Measurements from ENCODE around the gene MICAL3. TPM values are rescaled to one million over a fixed set of nuclear protein-coding genes. Genes with fewer than 3 reads are reported as not detected.

MICAL3 gene
- total and polyA plus RNA-seq, 2 experiments from 2014 or later = 27.3 to 76.9 TPM

GRCh38 chr22:17749605-17750395 lies 274.6 kb downstream of the MICAL3 start:
- TF ChIP-seq, protein P1, sequence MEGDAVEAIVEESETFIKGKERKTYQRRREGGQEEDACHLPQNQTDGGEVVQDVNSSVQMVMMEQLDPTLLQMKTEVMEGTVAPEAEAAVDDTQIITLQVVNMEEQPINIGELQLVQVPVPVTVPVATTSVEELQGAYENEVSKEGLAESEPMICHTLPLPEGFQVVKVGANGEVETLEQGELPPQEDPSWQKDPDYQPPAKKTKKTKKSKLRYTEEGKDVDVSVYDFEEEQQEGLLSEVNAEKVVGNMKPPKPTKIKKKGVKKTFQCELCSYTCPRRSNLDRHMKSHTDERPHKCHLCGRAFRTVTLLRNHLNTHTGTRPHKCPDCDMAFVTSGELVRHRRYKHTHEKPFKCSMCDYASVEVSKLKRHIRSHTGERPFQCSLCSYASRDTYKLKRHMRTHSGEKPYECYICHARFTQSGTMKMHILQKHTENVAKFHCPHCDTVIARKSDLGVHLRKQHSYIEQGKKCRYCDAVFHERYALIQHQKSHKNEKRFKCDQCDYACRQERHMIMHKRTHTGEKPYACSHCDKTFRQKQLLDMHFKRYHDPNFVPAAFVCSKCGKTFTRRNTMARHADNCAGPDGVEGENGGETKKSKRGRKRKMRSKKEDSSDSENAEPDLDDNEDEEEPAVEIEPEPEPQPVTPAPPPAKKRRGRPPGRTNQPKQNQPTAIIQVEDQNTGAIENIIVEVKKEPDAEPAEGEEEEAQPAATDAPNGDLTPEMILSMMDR (IDR thresholded peaks at IDR 0.05; ENCODE audit: low read depth, low read length) = no peak
- DNase-seq (ENCODE audit: low read depth in 1 of 2, low spot score in 1 of 2) = no peak
- Histone ChIP-seq H3K36me3 (no peaks in the 10 kb centered on the region), H3K9me3 (ENCODE audit: low read depth) (no peaks in the 10 kb centered on the region), H3K27me3 (no peaks in the 10 kb centered on the region), H3K4me1 (ENCODE audit: low read depth) (no peaks in the 10 kb centered on the region), H3K27ac (no peak overlapping the region), H3K4me3 (no peak overlapping the region)

GRCh38 chr22:17748555-17749353 lies 275.6 kb downstream of the MICAL3 start:
- Histone ChIP-seq H3K27ac (no peak overlapping the region), H3K4me3 (no peak overlapping the region), H3K27me3 (no peaks in the 10 kb centered on the region), H3K4me1 (ENCODE audit: low read depth) (no peaks in the 10 kb centered on the region), H3K9me3 (ENCODE audit: low read depth) (no peaks in the 10 kb centered on the region), H3K36me3 (no peaks in the 10 kb centered on the region)
- peak in 1 of 2 donors; percentile 27 for DNase-seq (ENCODE audit: low read depth in 1 of 2, low spot score in 1 of 2)
- TF ChIP-seq, protein P1 (IDR thresholded peaks at IDR 0.05; ENCODE audit: low read depth, low read length) = peak; percentile 27

GRCh38 chr22:17746916-17747315 lies 277.4 kb downstream of the MICAL3 start:
- Histone ChIP-seq H3K27ac (no peak overlapping the region), H3K9me3 (ENCODE audit: low read depth) (no peaks in the 10 kb centered on the region), H3K4me3 (no peak overlapping the region), H3K4me1 (ENCODE audit: low read depth) (no peaks in the 10 kb centered on the region), H3K36me3 (no peaks in the 10 kb centered on the region), H3K27me3 (no peaks in the 10 kb centered on the region)
- no peak for DNase-seq (ENCODE audit: low read depth in 1 of 2, low spot score in 1 of 2)
- TF ChIP-seq, protein P1 (IDR thresholded peaks at IDR 0.05; ENCODE audit: low read depth, low read length) = no peak

DNA sequence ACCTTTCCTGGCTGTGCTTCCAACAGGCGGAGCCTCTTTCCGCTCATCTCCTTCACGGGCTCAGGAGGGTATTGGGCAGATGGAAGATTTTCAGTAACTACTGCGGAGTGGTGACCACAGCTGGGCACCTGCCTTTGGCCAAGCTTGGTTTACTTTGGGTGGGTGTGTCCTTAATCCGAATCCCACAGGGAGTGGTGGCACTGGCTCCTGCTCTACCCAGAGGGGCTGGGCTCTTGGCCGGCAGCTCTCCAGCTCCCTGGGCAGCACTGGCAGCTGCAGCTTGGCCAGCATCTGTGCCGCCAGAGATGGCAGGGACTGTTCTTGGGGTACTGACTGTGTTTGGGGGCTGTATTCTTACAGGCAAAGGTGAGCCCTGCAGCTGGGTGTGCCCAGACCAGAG lies 279.9 kb downstream of the MICAL3 start:
- no peaks in the 10 kb centered on the region for H3K9me3 ChIP-seq (ENCODE audit: low read depth)
- no peak overlapping the region for H3K27ac ChIP-seq
- TF ChIP-seq, protein P1 (IDR thresholded peaks at IDR 0.05; ENCODE audit: low read depth, low read length) = no peak
- no peak for DNase-seq (ENCODE audit: low read depth in 1 of 2, low spot score in 1 of 2)
- no peak overlapping the region for H3K4me3 ChIP-seq
- H3K4me1 ChIP-seq (ENCODE audit: low read depth) = no peaks in the 10 kb centered on the region
- no peaks in the 10 kb centered on the region for H3K27me3 ChIP-seq
- H3K36me3 ChIP-seq = no peaks in the 10 kb centered on the region

GRCh38 chr22:17743661-17744411 lies 280.5 kb downstream of the MICAL3 start:
- Histone ChIP-seq H3K27ac (no peak overlapping the region), H3K9me3 (ENCODE audit: low read depth) (no peaks in the 10 kb centered on the region), H3K36me3 (no peaks in the 10 kb centered on the region), H3K4me3 (no peak overlapping the region), H3K4me1 (ENCODE audit: low read depth) (no peaks in the 10 kb centered on the region), H3K27me3 (no peaks in the 10 kb centered on the region)
- TF ChIP-seq, protein P1 (IDR thresholded peaks at IDR 0.05; ENCODE audit: low read depth, low read length) = no peak
- DNase-seq (ENCODE audit: low read depth in 1 of 2, low spot score in 1 of 2) = no peak
